GM10847 (cell line): ENCODE data around the gene CHRD.
A peak's percentile ranks its signal among the peaks of the same experiment; 100 is the strongest.

Experiments
- POLR2A ChIP-seq: IDR thresholded peaks from 2 replicates; pipeline ENCODE4 v1.6.1; 2011; ENCODE audit not compliant: insufficient read length; ENCODE audit errors: extremely low read depth

The CHRD gene

DNA sequence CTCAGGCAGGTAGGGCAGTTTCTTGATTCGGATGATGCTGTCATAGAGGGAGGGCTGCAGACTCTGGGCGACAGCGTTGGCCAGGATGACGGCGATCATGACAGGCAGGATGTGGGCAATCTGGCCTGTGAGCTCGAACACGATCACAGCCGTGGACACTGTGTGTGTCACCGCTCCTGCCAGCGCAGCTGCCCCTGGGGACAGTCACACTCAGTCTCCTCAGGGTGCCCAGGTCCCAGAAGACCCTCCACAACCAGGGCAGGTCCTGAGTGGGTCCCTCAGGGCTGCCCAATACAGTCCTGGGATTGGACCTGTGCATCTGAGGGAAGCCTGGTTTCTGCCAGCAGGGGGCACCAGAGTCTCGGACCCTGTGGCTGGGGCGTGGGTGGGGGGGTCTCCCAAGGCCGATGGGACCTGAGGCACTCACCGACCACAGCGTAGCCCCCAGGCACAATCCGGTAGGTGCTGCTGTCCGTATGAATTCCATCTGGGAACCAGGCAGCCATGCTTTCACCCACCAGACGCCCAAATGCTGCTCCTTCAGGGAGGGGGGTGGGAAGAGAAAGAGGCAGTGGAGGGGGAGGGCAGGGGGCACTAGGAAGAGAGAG, 25.6 kb upstream of the CHRD start:
- TF ChIP-seq POLR2A: no peak

DNA sequence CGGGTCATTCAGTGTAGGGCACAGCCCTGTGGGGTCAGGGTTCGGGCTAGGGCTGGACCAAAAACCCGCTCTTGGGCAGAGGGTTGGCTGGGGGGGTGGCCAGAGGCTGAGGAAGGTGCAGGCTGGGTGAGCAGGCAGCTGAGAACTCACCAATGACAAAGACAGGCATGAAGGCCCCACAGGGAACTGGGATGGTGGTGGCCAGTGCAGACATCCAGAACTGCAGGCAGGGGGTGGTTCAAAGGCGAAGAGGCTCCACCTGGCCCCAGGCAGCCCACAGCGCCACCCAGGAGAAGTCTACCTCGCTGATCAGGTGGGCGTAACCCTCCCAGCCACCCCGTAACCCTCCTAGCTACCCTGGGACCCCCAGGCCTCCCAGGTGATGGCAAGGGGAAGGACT, 25.1 kb upstream of the CHRD start:
- TF ChIP-seq POLR2A: no peak

- no peak for TF ChIP-seq POLR2A
Observed at GRCh38 chr3:184355261-184356040, 24.4 kb upstream of the CHRD start.

GRCh38 chr3:184357248-184358123, 22.4 kb upstream of the CHRD start:
- TF ChIP-seq POLR2A: no peak

DNA sequence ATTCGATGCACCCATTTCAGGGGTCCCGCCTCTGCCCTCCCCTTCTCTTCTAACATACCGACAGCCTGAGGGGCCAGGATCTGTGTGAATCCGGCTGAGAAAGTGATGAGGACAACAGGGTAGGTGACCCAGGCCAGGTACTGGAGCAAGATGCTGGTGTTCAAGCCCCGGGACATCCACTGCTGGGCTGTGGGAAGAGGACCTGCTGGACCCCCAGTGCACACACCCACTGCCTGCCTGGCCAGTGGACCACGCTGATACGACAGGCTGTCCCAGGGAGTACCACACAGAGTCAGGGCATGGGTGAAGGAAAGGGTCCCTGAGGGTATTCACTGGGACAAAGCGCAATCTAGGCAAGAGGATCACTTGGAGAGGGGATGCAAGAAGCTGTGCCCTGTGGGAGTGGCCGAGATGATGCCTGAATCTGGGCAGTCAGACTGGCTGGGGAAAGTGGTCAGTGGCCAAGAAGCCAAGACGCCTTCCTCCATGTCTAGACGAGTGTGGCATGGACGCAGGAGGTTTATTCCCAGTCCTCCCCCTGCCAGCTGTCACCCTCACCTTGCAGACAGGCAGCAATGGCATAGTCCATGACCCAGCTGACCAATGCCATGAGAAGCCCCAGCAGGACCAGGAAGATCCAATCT, 21.6 kb upstream of the CHRD start:
- TF ChIP-seq POLR2A: no peak

GRCh38 chr3:184358921-184359350, 20.9 kb upstream of the CHRD start:
- no peak for TF ChIP-seq POLR2A

- no peak for TF ChIP-seq POLR2A
Observed at GRCh38 chr3:184359610-184360009, 20.2 kb upstream of the CHRD start.

DNA sequence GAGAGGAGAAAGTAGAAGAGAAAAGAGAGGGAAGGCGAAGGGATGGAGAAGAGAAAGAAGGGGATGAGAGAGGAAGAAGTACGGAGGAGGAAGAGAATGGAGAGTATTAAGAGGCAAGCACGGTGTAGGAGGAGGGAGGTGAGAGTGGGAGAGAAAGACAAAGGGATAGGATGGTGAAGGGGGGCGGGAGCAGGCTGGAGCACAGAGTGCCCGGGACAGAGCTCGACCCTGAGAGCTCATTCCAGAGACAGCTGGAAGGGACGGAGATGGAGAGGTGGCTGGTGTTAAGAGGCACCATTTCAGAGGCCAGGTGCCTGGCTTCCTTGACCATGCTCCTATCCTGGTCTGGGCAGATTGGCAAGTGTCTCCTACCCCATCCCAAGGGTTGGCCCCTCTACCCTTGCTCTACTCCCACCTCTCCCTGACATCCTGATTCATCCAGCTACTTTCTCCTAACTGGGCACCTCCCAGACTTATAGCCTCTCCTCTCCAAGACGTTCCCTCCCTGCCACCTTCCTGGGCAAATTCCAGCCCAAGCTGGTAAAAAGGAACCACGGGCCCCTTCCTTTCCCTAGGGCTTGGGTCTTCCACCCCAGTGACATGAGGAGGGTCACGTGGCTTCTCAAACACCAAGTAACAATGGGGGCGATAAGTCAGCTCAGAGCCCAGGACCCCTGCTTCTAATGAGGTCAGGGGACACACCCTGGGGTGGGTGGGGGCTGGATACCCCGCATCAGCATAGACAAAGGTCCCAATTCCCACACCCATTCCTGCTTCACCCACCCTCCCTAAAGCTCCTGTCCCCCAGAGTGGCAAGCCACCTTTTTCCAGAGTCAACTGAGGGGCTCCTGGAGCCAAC, 19.6 kb upstream of the CHRD start:
- TF ChIP-seq POLR2A: no peak

- no peak for TF ChIP-seq POLR2A
Observed at GRCh38 chr3:184360929-184361531, 18.8 kb upstream of the CHRD start.

GRCh38 chr3:184361532-184361931, 18.3 kb upstream of the CHRD start, which contains the start of the genes CLCN2 and POLR2H:
CLCN2 (minus strand) TSS chr3:184361605; CDS start chr3:184361479, 126 bp downstream.
POLR2H (plus strand) TSS chr3:184361710; CDS start chr3:184363493, 1,783 bp downstream.
- peak; percentile 54 for TF ChIP-seq POLR2A

GRCh38 chr3:184361932-184362667, 17.8 kb upstream of the CHRD start:
- TF ChIP-seq POLR2A: no peak

DNA sequence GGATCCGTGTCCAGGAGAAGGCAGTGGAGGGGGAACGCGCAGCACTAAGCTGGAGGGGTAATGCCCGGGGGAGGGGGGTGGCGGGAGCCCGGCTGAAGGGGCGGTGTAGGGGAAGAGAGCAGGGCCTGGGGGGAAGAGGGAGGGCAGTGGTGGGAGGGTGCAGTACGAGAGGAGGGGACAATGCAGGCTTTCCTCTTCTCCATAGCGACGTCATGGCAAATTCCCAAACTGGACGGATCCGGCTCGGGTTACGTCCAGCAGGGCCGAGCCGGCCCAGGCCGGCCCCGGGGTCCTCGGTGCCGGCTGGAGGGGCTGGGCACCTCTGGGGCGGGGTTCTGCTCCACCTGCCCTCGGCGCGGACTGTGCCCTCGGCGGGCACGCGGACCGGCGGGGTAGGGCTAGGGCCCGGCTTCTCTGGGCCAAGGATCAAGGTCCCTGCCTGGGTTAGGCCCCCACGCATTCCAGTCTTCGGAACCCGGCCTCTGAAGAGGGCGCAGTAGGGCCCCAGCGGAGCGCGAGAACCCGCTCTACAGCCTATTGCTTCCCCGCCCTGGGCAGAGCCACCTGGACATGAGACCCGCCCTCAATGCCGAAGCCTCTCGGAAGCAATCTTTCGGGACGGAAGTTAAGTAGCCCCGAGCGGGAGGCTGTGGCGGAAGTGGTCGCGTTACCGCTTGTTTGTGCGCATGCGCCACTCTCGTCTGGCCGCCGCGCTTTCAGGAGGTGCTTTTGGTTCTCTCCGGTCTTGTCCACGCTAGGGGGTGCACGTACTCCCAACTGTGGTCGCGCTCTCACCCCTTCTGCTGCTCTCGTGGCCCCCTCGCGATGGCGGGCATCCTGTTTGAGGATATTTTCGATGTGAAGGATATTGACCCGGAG, 16.9 kb upstream of the CHRD start:
- TF ChIP-seq POLR2A: peak; percentile 75
